CD4-positive, alpha-beta memory T cell (primary cell): ENCODE data around the gene CIRBP. TPM values are rescaled to one million over a fixed set of nuclear protein-coding genes. Genes with fewer than 3 reads are reported as not detected.

Source experiments
- CTCF ChIA-PET: fragments of 350-600 bp; sonication (Branson Sonifier 250); formaldehyde crosslinking; loops from one replicate; lab custom pipeline; 2021; ENCODE audit warnings: inconsistent platforms; ENCODE audit not compliant: partially characterized antibody; lab: Charles Lee
- POLR2A ChIA-PET: fragments of 350-600 bp; sonication (Branson Sonifier 250); formaldehyde crosslinking; loops from one replicate; lab custom pipeline; 2021; ENCODE audit not compliant: partially characterized antibody; lab: Charles Lee
- DNase-seq, 5 donors: peaks; one replicate each; pipeline versions ENCODE4 v3.0.0 to v3.0.0-alpha.2; 2020 to 2022; ENCODE audit warnings: mixed read lengths in 1 of 5
- H3K27ac ChIP-seq: one replicate; pipeline ENCODE4 v1.7.0; 2013; ENCODE audit warnings: low read depth, low read length
- H3K27me3 ChIP-seq: 2 replicates; pipeline ENCODE4 v1.7.0; 2013; ENCODE audit warnings: mild to moderate bottlenecking, low read length, moderate library complexity; ENCODE audit not compliant: insufficient read depth
- H3K36me3 ChIP-seq: 2 replicates; pipeline ENCODE4 v1.7.0; 2013; ENCODE audit warnings: mild to moderate bottlenecking, low read length, moderate library complexity; ENCODE audit not compliant: insufficient read depth
- H3K4me1 ChIP-seq: 2 replicates; pipeline ENCODE4 v1.7.0; 2013; ENCODE audit warnings: mild to moderate bottlenecking, low read length, moderate library complexity; ENCODE audit not compliant: insufficient read depth
- H3K4me3 ChIP-seq, 2 donors: one replicate each; pipeline ENCODE4 v1.7.0; 2013; ENCODE audit warnings: low read length in 2 of 2, mild to moderate bottlenecking in 1 of 2
- H3K9me3 ChIP-seq, 2 donors: one replicate each; pipeline ENCODE4 v1.7.0; 2013; ENCODE audit warnings: low read length in 2 of 2, control low read depth in 1 of 2; ENCODE audit not compliant: control insufficient read depth in 1 of 2
- H3K27ac Mint-ChIP-seq, 7 donors: one replicate each; pipeline ENCODE4 v1.8.0; 2020 to 2021; ENCODE audit warnings: mixed read lengths in 7 of 7, mild to moderate bottlenecking in 6 of 7, inconsistent platforms in 3 of 7, moderate library complexity in 3 of 7
- H3K27me3 Mint-ChIP-seq, 2 donors: one replicate each; pipeline ENCODE4 v1.8.0; 2020 to 2021; ENCODE audit warnings: mixed read lengths in 2 of 2
- H3K36me3 Mint-ChIP-seq, 2 donors: one replicate each; pipeline ENCODE4 v1.8.0; 2020 to 2021; ENCODE audit warnings: mixed read lengths in 2 of 2, inconsistent platforms in 1 of 2, mild to moderate bottlenecking in 1 of 2
- H3K4me1 Mint-ChIP-seq, 4 donors: one replicate each; pipeline ENCODE4 v1.8.0; 2020 to 2021; ENCODE audit warnings: mixed read lengths in 4 of 4, mild to moderate bottlenecking in 1 of 4
- H3K4me3 Mint-ChIP-seq, 8 donors: one replicate each; pipeline ENCODE4 v1.8.0; 2020 to 2021; ENCODE audit warnings: mixed read lengths in 8 of 8, mild to moderate bottlenecking in 7 of 8, moderate library complexity in 6 of 8, inconsistent platforms in 3 of 8
- H3K9me3 Mint-ChIP-seq, 8 donors: one replicate each; pipeline ENCODE4 v1.8.0; 2020 to 2021; ENCODE audit warnings: mixed read lengths in 8 of 8, mild to moderate bottlenecking in 5 of 8, inconsistent platforms in 3 of 8, moderate library complexity in 1 of 8
- intact Hi-C: fragments of 100-400 bp; cut with micrococcal nuclease; formaldehyde crosslinking; loops from one replicate; pipeline ENCODE4 v1.15.1; 2023
- polyA plus RNA-seq, 2 donors: library from polyadenylated mRNA; unstranded; fragments of 300-500 nt; fragmentation: Illumina TruSeq; gene quantifications; one replicate each; pipeline ENCODE4 v1.2.3, GENCODE V29; 2021
- total RNA-seq, 2 experiments: library from RNA; stranded (reverse); gene quantifications; one replicate each; pipeline ENCODE4 v1.2.3, GENCODE V29; 2021

CIRBP gene
- total and polyA plus RNA-seq, 4 experiments from 2014 or later, result 160 to 638 (median 416) TPM

GRCh38 chr19:1267477-1268225 lies 1.5 kb upstream of the CIRBP start:
- POLR2A ChIA-PET, result interaction anchor here (1.6 to 12.0 kb wide), 6 partner anchors 8 to 243 kb away, joined by 5 to 650 read pairs (median 48); partner anchors contain the start of genes ATP5F1D, CBARP and FAM174C
- Histone ChIP-seq H3K36me3 (peaks cover 24% of the 10 kb centered on the region), H3K27ac (peak overlapping the region; percentile 77), H3K4me1 (peaks cover 63% of the 10 kb centered on the region), H3K4me3 (no peak overlapping the region), H3K9me3 (no peaks in the 10 kb centered on the region), H3K27me3 (no peaks in the 10 kb centered on the region)
- intact Hi-C loops, result loop anchor here (2.0 kb wide), 1 partner anchor 471 kb away; the partner anchor contains the start of gene PTBP1
- DNase-seq, result peak in 1 of 5 donors; percentile 67
- H3K27me3 Mint-ChIP-seq, result no peaks in the 10 kb centered on the region
- peak overlapping the region; percentile 36 to 91 (median 67) for H3K4me3 Mint-ChIP-seq
- H3K27ac Mint-ChIP-seq, result peak overlapping the region; percentile 70 to 96 (median 89)
- H3K9me3 Mint-ChIP-seq, result peaks cover 0 to 16% (median 0%) of the 10 kb centered on the region in 8 donors
- H3K4me1 Mint-ChIP-seq, result peaks cover 27 to 69% (median 47%) of the 10 kb centered on the region in 4 donors
- CTCF ChIA-PET, result interaction anchor here (0.7 to 10.8 kb wide), 3 partner anchors 15 to 27 kb away, joined by 3 to 364 read pairs (median 8); no protein-coding TSS in a partner anchor
- H3K36me3 Mint-ChIP-seq, result peaks cover 20 to 31% of the 10 kb centered on the region in 2 donors

GRCh38 chr19:1268226-1269064 lies 687 bp upstream of the CIRBP start:
- peaks cover 64% of the 10 kb centered on the region for H3K4me1 ChIP-seq
- peaks cover 32% of the 10 kb centered on the region for H3K36me3 ChIP-seq
- DNase-seq, result no peak
- peak overlapping the region; percentile 55 to 91 (median 82) for H3K4me3 Mint-ChIP-seq
- POLR2A ChIA-PET, result interaction anchor here (0.5 to 12.0 kb wide), 62 partner anchors 11 to 757 kb away, joined by 3 to 650 read pairs (median 6); partner anchors contain the start of genes ABCA7, ARHGAP45, ATP5F1D and CBARP
- peak overlapping the region; percentile 91 to 98 (median 96) for H3K27ac Mint-ChIP-seq
- H3K9me3 ChIP-seq, result no peaks in the 10 kb centered on the region
- peak overlapping the region; percentile 77 for H3K27ac ChIP-seq
- H3K4me1 Mint-ChIP-seq, result peaks cover 30 to 72% (median 53%) of the 10 kb centered on the region in 4 donors
- H3K36me3 Mint-ChIP-seq, result peaks cover 25 to 38% of the 10 kb centered on the region in 2 donors
- intact Hi-C loops, result loop anchor here (1.0 to 2.0 kb wide), 3 partner anchors 9 to 472 kb away; partner anchors contain the start of gene PTBP1
- CTCF ChIA-PET, result interaction anchor here (0.7 to 10.8 kb wide), 6 partner anchors 11 to 28 kb away, joined by 3 to 364 read pairs (median 4); partner anchors contain the start of gene ATP5F1D
- peak overlapping the region in 1 of 2 donors; percentile 100 for H3K4me3 ChIP-seq
- H3K27me3 Mint-ChIP-seq, result no peaks in the 10 kb centered on the region
- no peaks in the 10 kb centered on the region for H3K27me3 ChIP-seq
- H3K9me3 Mint-ChIP-seq, result peaks cover 0 to 21% (median 0%) of the 10 kb centered on the region in 8 donors

- Histone ChIP-seq H3K4me3 (peak overlapping the region; percentile 90 to 100), H3K27me3 (no peaks in the 10 kb centered on the region), H3K27ac (peak overlapping the region; percentile 77), H3K36me3 (peaks cover 44% of the 10 kb centered on the region), H3K9me3 (no peaks in the 10 kb centered on the region), H3K4me1 (peaks cover 76% of the 10 kb centered on the region)
- DNase-seq, result peak; percentile 85 to 89 (median 88)
- Mint-ChIP-seq H3K27ac (peak overlapping the region; percentile 91 to 97 (median 93)), H3K36me3 (peaks cover 31 to 45% of the 10 kb centered on the region in 2 donors), H3K4me1 (peaks cover 35 to 79% (median 60%) of the 10 kb centered on the region in 4 donors), H3K27me3 (no peaks in the 10 kb centered on the region), H3K4me3 (peak overlapping the region; percentile 89 to 93 (median 91)), H3K9me3 (peaks cover 0 to 21% (median 0%) of the 10 kb centered on the region in 8 donors)
- ChIA-PET POLR2A (interaction anchor here (0.6 to 12.0 kb wide), 66 partner anchors 9 to 826 kb away, joined by 3 to 650 read pairs (median 5); partner anchors contain the start of genes ABCA7, ARHGAP45, ATP5F1D and CBARP), CTCF (interaction anchor here (1.0 to 10.8 kb wide), 4 partner anchors 17 to 29 kb away, joined by 3 to 364 read pairs (median 7); partner anchors contain the start of gene ATP5F1D)
- intact Hi-C loops, result loop anchor here (1.0 to 2.0 kb wide), 3 partner anchors 10 to 473 kb away; partner anchors contain the start of gene PTBP1
These were observed 513 bp downstream of the CIRBP start for GRCh38 chr19:1269478-1270212.

- no peak for DNase-seq
These were observed 1.2 kb downstream of the CIRBP start for GRCh38 chr19:1270213-1270853.

GRCh38 chr19:1270854-1271527 lies 1.9 kb downstream of the CIRBP start:
- intact Hi-C loops, result no loop called here

More at GRCh38 chr19:1270213-1270853, 1.2 kb downstream of the CIRBP start:
- peak overlapping the region; percentile 90 to 100 for H3K4me3 ChIP-seq
- peaks cover 81% of the 10 kb centered on the region for H3K4me1 ChIP-seq
- intact Hi-C loops, result no loop called here
- Mint-ChIP-seq H3K27ac (peak overlapping the region; percentile 91 to 97 (median 93)), H3K27me3 (no peaks in the 10 kb centered on the region), H3K9me3 (peaks cover 0 to 21% (median 0%) of the 10 kb centered on the region in 8 donors), H3K4me3 (peak overlapping the region; percentile 89 to 93 (median 91)), H3K4me1 (peaks cover 33 to 73% (median 56%) of the 10 kb centered on the region in 4 donors), H3K36me3 (peaks cover 31 to 45% of the 10 kb centered on the region in 2 donors)
- peak overlapping the region; percentile 77 for H3K27ac ChIP-seq
- H3K27me3 ChIP-seq, result no peaks in the 10 kb centered on the region
- POLR2A ChIA-PET, result interaction anchor here (1.1 to 6.7 kb wide), 8 partner anchors 14 to 367 kb away, joined by 4 to 397 read pairs (median 24); partner anchors contain the start of gene ABCA7
- peaks cover 47% of the 10 kb centered on the region for H3K36me3 ChIP-seq
- no peaks in the 10 kb centered on the region for H3K9me3 ChIP-seq
- CTCF ChIA-PET, result no interaction called here

More at GRCh38 chr19:1270854-1271527, 1.9 kb downstream of the CIRBP start:
- POLR2A ChIA-PET, result interaction anchor here (1.7 to 5.7 kb wide), 4 partner anchors 10 to 29 kb away, joined by 5 to 74 read pairs (median 38); partner anchors contain the start of gene ATP5F1D
- peak in 1 of 5 donors; percentile 43 for DNase-seq
- H3K4me3 Mint-ChIP-seq, result peak overlapping the region; percentile 89 to 93 (median 91)
- H3K9me3 Mint-ChIP-seq, result peaks cover 0 to 21% (median 0%) of the 10 kb centered on the region in 8 donors
- H3K36me3 Mint-ChIP-seq, result peaks cover 31 to 47% of the 10 kb centered on the region in 2 donors
- CTCF ChIA-PET, result interaction anchor here (3.9 kb wide), 1 partner anchor 27 kb away, joined by 31 read pairs; no protein-coding TSS in a partner anchor
- peak overlapping the region; percentile 77 for H3K27ac ChIP-seq
- no peaks in the 10 kb centered on the region for H3K9me3 ChIP-seq
- H3K4me3 ChIP-seq, result peak overlapping the region; percentile 90 to 100
- peaks cover 33 to 69% (median 52%) of the 10 kb centered on the region in 4 donors for H3K4me1 Mint-ChIP-seq
- peak overlapping the region; percentile 91 to 97 (median 93) for H3K27ac Mint-ChIP-seq
- H3K36me3 ChIP-seq, result peaks cover 47% of the 10 kb centered on the region
- H3K27me3 ChIP-seq, result no peaks in the 10 kb centered on the region
- H3K27me3 Mint-ChIP-seq, result no peaks in the 10 kb centered on the region
- H3K4me1 ChIP-seq, result peaks cover 79% of the 10 kb centered on the region
